K562 (cell line): ENCODE results near the gene TINCR. TPM values are rescaled to one million over a fixed set of nuclear protein-coding genes. Genes with fewer than 3 reads are reported as not detected.

Experiments used
- ATAC-seq: fragments of 200-7000 bp; cut with Tn5 transposase; 3 replicates; pipeline ENCODE4 v1.9.1; 2020; ENCODE audit warnings: moderate library complexity
- BruUV-seq: library from RNA; stranded (reverse); fragments of 400-500 nt; replicated peaks from 2 replicates; lab custom pipeline; 2021; lab: Mats Ljungman, UMichigan
- CTCF ChIA-PET: fragments of 300-600 bp; formaldehyde crosslinking; extraction: SDS; loops from one replicate; lab custom pipeline; 2021; ENCODE audit warnings: low intra/inter-chr PET ratio; lab: Yijun Ruan, JAX
- POLR2A ChIA-PET: fragments of 300-600, 350-650 bp; sonication (Branson Sonifier 250); formaldehyde crosslinking; extraction: SDS; loops from one replicate; lab custom pipeline; 2021; ENCODE audit warnings: antibody characterized with exemption, inconsistent platforms; lab: Yijun Ruan, JAX
- DNase-seq, 4 experiments: peaks; one replicate each; pipeline versions ENCODE4 v3.0.0 to v3.0.0-alpha.2; 2011 to 2018; ENCODE audit warnings: low spot score in 3 of 4, mixed read lengths in 3 of 4; ENCODE audit errors: extremely low read depth in 1 of 4
- FAIRE-seq: peaks from 2 replicates; lab custom pipeline; 2011; peaks lifted over from hg19 to GRCh38; lab: Jason Lieb, UNC
- H2AFZ ChIP-seq: 2 replicates; pipeline ENCODE4 v1.6.0; 2011; ENCODE audit warnings: low read depth, low read length, control low read depth, inconsistent platforms
- H3K27ac ChIP-seq: fragments of 200-600 bp; 3 replicates; pipeline ENCODE4 v1.8.0; 2011; ENCODE audit warnings: low read depth, mild to moderate bottlenecking, control low read depth, inconsistent platforms, low read length, moderate library complexity, mixed read lengths; ENCODE audit errors: extremely low read depth
- H3K27me3 ChIP-seq, 2 experiments: fragments of 300-600 bp in 1 of 2; 2 replicates in 1 of 2; 3 replicates in 1 of 2; pipeline versions ENCODE4 v1.6.0 to v1.8.0; 2011; ENCODE audit warnings: inconsistent platforms in 2 of 2, low read length in 2 of 2, mild to moderate bottlenecking in 1 of 2, mixed read lengths in 1 of 2, moderate library complexity in 1 of 2; ENCODE audit not compliant: control insufficient read depth in 2 of 2, insufficient read depth in 2 of 2
- H3K36me3 ChIP-seq: fragments of 300-600 bp; 3 replicates; pipeline ENCODE4 v1.8.0; 2011; ENCODE audit warnings: mild to moderate bottlenecking, low read length, inconsistent platforms; ENCODE audit not compliant: control insufficient read depth, insufficient read depth
- H3K4me1 ChIP-seq, 2 experiments: fragments of 200-600 bp in 1 of 2; replicated peaks in 1 of 2; 2 replicates in 1 of 2; 3 replicates in 1 of 2; pipeline versions ENCODE4 v1.5.1 to v1.8.0; 2011; ENCODE audit warnings: inconsistent platforms in 2 of 2, low read length in 2 of 2, mild to moderate bottlenecking in 1 of 2, mixed read lengths in 1 of 2, moderate library complexity in 1 of 2; ENCODE audit not compliant: control insufficient read depth in 2 of 2, insufficient read depth in 2 of 2
- H3K4me2 ChIP-seq: 2 replicates; pipeline ENCODE4 v1.6.1; 2011; ENCODE audit warnings: low read length, control low read depth, inconsistent platforms, mixed read lengths; ENCODE audit not compliant: insufficient read depth
- H3K4me3 ChIP-seq: fragments of 200-600 bp; sonication (generic), shearing (Covaris generic); 2 replicates; pipeline ENCODE4 v1.5.1; 2016; ENCODE audit warnings: control low read depth, inconsistent platforms
- H3K79me2 ChIP-seq: fragments of 200-600 bp; 3 replicates; pipeline ENCODE4 v1.8.0; 2011; ENCODE audit warnings: low read length, inconsistent platforms; ENCODE audit not compliant: control insufficient read depth, insufficient read depth
- H3K9ac ChIP-seq, 2 experiments: 2 replicates each; pipeline versions ENCODE4 v1.6.0 to v1.6.1; 2011; ENCODE audit warnings: low read depth in 2 of 2, low read length in 2 of 2, control low read depth in 1 of 2, inconsistent platforms in 1 of 2, mild to moderate bottlenecking in 1 of 2, mixed read lengths in 1 of 2; ENCODE audit not compliant: insufficient read depth in 1 of 2
- H3K9me1 ChIP-seq: one replicate; pipeline ENCODE4 v1.6.0; 2011; ENCODE audit warnings: inconsistent platforms, mild to moderate bottlenecking, low read length, moderate library complexity; ENCODE audit not compliant: control insufficient read depth, insufficient read depth
- H3K9me3 ChIP-seq: replicated peaks from 2 replicates; pipeline ENCODE4 v1.5.1; 2011; ENCODE audit warnings: low read depth, low read length, inconsistent platforms; ENCODE audit not compliant: control insufficient read depth, insufficient read depth
- H4K20me1 ChIP-seq: replicated peaks from 2 replicates; pipeline ENCODE4 v1.6.1; 2011; ENCODE audit warnings: low read length, inconsistent platforms, mixed read lengths; ENCODE audit not compliant: control insufficient read depth, insufficient read depth
- MCM5 ChIP-seq: fragments of 450-650 bp; IDR thresholded peaks from 2 replicates; pipeline ENCODE4 v1.6.1; 2016; ENCODE audit warnings: low read depth
- POLR2G ChIP-seq: fragments of 200-400 bp; formaldehyde crosslinking; IDR thresholded peaks from 2 replicates; pipeline ENCODE4 v1.6.1; 2017; ENCODE audit warnings: low read depth, mild to moderate bottlenecking, antibody characterized with exemption, low read length, moderate library complexity
- ZBTB2 ChIP-seq: fragments of 450-650 bp; IDR thresholded peaks from 2 replicates; pipeline ENCODE4 v1.6.1; 2016; ENCODE audit warnings: antibody characterized with exemption
- ZBTB9 ChIP-seq: fragments of 450-650 bp; formaldehyde crosslinking; IDR thresholded peaks from 2 replicates; pipeline ENCODE4 v1.4.0; 2020; ENCODE audit warnings: mild to moderate bottlenecking, moderate library complexity
- ZHX1 ChIP-seq: fragments of 150-350 bp; conservative IDR thresholded peaks from 2 replicates; pipeline ENCODE4 v1.6.1; 2014; ENCODE audit warnings: low read length
- ZNF639 ChIP-seq, 2 experiments: fragments of 200-800 bp in 1 of 2; sonication (Bioruptor generic) in 1 of 2; sonication (generic) in 1 of 2; formaldehyde crosslinking in 1 of 2; IDR thresholded peaks in 1 of 2; conservative IDR thresholded peaks in 1 of 2; 2 replicates each; pipeline versions ENCODE4 v1.5.0 to v1.6.1; 2016 to 2020; ENCODE audit warnings: missing compliant biosample characterization in 1 of 2, missing genetic modification characterization in 1 of 2, missing genetic modification reagents in 1 of 2
- WGBS: fragments of 100-300 bp; shearing (Covaris generic); methylation state at CpG from one replicate; pipeline ENCODE4 v1.1.6; 2016; ENCODE audit warnings: low coverage, mixed read lengths; ENCODE audit not compliant: insufficient coverage; ENCODE audit errors: missing lambda C conversion rate; 5-methylcytosine and 5-hydroxymethylcytosine counted together
- in situ Hi-C: fragments of 300-500 bp; cut with MboI; formaldehyde crosslinking; loops from 4 replicates; pipeline ENCODE4 v1.15.0; 2018; ENCODE audit warnings: inconsistent platforms, mixed read lengths
- intact Hi-C: fragments of 100-400 bp; cut with micrococcal nuclease; formaldehyde crosslinking; loops from 2 replicates; pipeline ENCODE4 v1.14.2; 2022
- polyA plus RNA-seq, 8 experiments: library from polyadenylated mRNA; depleted of rRNA in 4 of 8; stranded (reverse) in 5 of 8; unstranded in 3 of 8; fragments of >200 nt; fragmentation: Nextera tagmentation in 2 of 8; fragmentation: Illumina TruSeq in 1 of 8; extraction: Ambion mirVana in 2 of 8; extraction: Trizol in 1 of 8; gene quantifications; 2 replicates each; pipeline versions ENCODE4 v1.2.1 to v1.2.3, GENCODE V29; 2011 to 2014; ENCODE audit warnings: inconsistent platforms in 1 of 8, missing spikeins in 1 of 8
- total RNA-seq, 7 experiments: library from RNA; depleted of rRNA in 6 of 7; stranded (reverse); fragments of >200 nt in 6 of 7; fragmentation: Illumina TruSeq in 2 of 7; extraction: Trizol in 2 of 7; gene quantifications; 2 replicates each; pipeline versions ENCODE4 v1.2.1 to v1.2.3, GENCODE V29; 2011 to 2021; ENCODE audit warnings: low replicate concordance in 1 of 7

TINCR gene
- total and polyA plus RNA-seq, 9 of the 15 experiments (the other 6 are each of a cell fraction or from before 2014, with no cell fraction given) = 0.03 to 0.24 (median 0.09) TPM; not detected in 1

- H3K4me2 ChIP-seq = no peak overlapping the region
- BruUV-seq = no TSS peak
- POLR2A ChIA-PET = interaction anchor here (0.6 to 2.7 kb wide), 2 partner anchors 10 to 541 kb away, joined by 3 to 11 read pairs; no protein-coding TSS in a partner anchor
- in situ Hi-C loops = no loop called here
- H3K79me2 ChIP-seq = peaks cover 53% of the 10 kb centered on the region
- no peak overlapping the region for H2AFZ ChIP-seq
- intact Hi-C loops = no loop called here
- H4K20me1 ChIP-seq = 0 out of 2 replicates have a peak, but pooled peaks cover 4% of the 10 kb centered on the region
- H3K27ac ChIP-seq = no peak overlapping the region
- no peak overlapping the region for H3K4me3 ChIP-seq
- peaks cover 0 to 12% of the 10 kb centered on the region in 2 experiments; a peak in 3 of 5 replicates for H3K4me1 ChIP-seq
- 95% methylated on average over 17 of the region's 17 CpGs for WGBS
- FAIRE-seq (no peak), DNase-seq (no peak)
- peak overlapping the region in 1 of 2 experiments; percentile 47; a peak in 2 of 4 replicates for H3K9ac ChIP-seq
- no peaks in the 10 kb centered on the region for H3K9me3 ChIP-seq
- CTCF ChIA-PET = no interaction called here
- TF ChIP-seq POLR2G (no peak), ZBTB9 (no peak), ZNF639 (CRISPR knock-in tag; conservative IDR thresholded peaks at IDR 0.05 in 1 of 2, IDR thresholded peaks at IDR 0.05 in 1 of 2) (no peak), ZHX1 (no peak), ZBTB2 (no peak), MCM5 (no peak)
- TF ChIP-seq, all 486 proteins: peak for 0
- Histone ChIP-seq H3K27me3 (no peaks in the 10 kb centered on the region), H3K36me3 (peaks cover 91% of the 10 kb centered on the region), H3K9me1 (no peaks in the 10 kb centered on the region)
- ATAC-seq = no peak
These were observed 48.1 kb upstream of the TINCR start for GRCh38 chr19:5615756-5616327.
